Measurements from ENCODE around the gene RPS14. TPM values are rescaled to one million over a fixed set of nuclear protein-coding genes. Genes with fewer than 3 reads are reported as not detected.
A peak's percentile ranks its signal among the peaks of the same experiment; 100 is the strongest.
"Not testable (repeated sequence)": the region's sequence is repeated elsewhere in the genome, so short reads cannot be mapped to it uniquely, and the experiment has no call there.

The RPS14 gene
- total RNA-seq, 1 donor from 2014 or later, result 4,086 TPM

- POLR2A ChIA-PET, result interaction anchor here (43.9 kb wide), 1 partner anchor 20 kb away, joined by 2478 read pairs; the partner anchor contains the start of gene CD74
- TF ChIP-seq CTCF (IDR thresholded peaks at IDR 0.05), result no peak
- DNase-seq, result no peak
- peak overlapping the region; percentile 44 for H3K4me3 Mint-ChIP-seq
- intact Hi-C loops (cut with micrococcal nuclease), result no loop called here
- H3K27me3 Mint-ChIP-seq, result no peaks in the 10 kb centered on the region
- CTCF ChIA-PET, result no interaction called here
- peak overlapping the region; percentile 94 for H3K27ac Mint-ChIP-seq
- H3K9me3 Mint-ChIP-seq, result no peaks in the 10 kb centered on the region
- no peak for ATAC-seq (ENCODE audit: low read depth)
- no peaks in the 10 kb centered on the region for H3K36me3 Mint-ChIP-seq (ENCODE audit: low read depth)
- peaks cover 59% of the 10 kb centered on the region for H3K4me1 Mint-ChIP-seq
Measured at GRCh38 chr5:150428106-150428876, 21.2 kb downstream of the RPS14 start.

GRCh38 chr5:150426165-150426564, 23.4 kb downstream of the RPS14 start:
- CTCF ChIA-PET, result interaction anchor here (0.7 kb wide), 1 partner anchor 253 kb away, joined by 5 read pairs; no protein-coding TSS in a partner anchor
- POLR2A ChIA-PET, result interaction anchor here (0.8 to 43.9 kb wide), 2 partner anchors 17 to 24 kb away, joined by 3 to 2478 read pairs; partner anchors contain the start of gene CD74
- H3K9me3 Mint-ChIP-seq; intact Hi-C loops (cut with micrococcal nuclease); H3K36me3 Mint-ChIP-seq (ENCODE audit: low read depth); H3K4me3 Mint-ChIP-seq; ATAC-seq (ENCODE audit: low read depth); H3K27me3 Mint-ChIP-seq; H3K27ac Mint-ChIP-seq; DNase-seq: not testable (repeated sequence)
- H3K4me1 Mint-ChIP-seq, result peaks cover 48% of the 10 kb centered on the region

GRCh38 chr5:150422758-150423157, 26.8 kb downstream of the RPS14 start:
- no peaks in the 10 kb centered on the region for H3K27me3 Mint-ChIP-seq
- TF ChIP-seq CTCF (IDR thresholded peaks at IDR 0.05), result no peak
- H3K27ac Mint-ChIP-seq, result no peak overlapping the region
- peaks cover 45% of the 10 kb centered on the region for H3K4me1 Mint-ChIP-seq
- no peaks in the 10 kb centered on the region for H3K9me3 Mint-ChIP-seq
- H3K36me3 Mint-ChIP-seq (ENCODE audit: low read depth), result no peaks in the 10 kb centered on the region
- ATAC-seq (ENCODE audit: low read depth), result no peak
- intact Hi-C loops (cut with micrococcal nuclease), result no loop called here
- ChIA-PET CTCF (interaction anchor here (1.7 kb wide), 1 partner anchor 14 kb away, joined by 4 read pairs; no protein-coding TSS in a partner anchor), POLR2A (interaction anchor here (30.4 to 43.9 kb wide), 2 partner anchors 4 to 14 kb away, joined by 2478 read pairs; partner anchors contain the start of gene CD74)
- no peak for DNase-seq
- no peak overlapping the region for H3K4me3 Mint-ChIP-seq

- DNase-seq (no peak), ATAC-seq (ENCODE audit: low read depth) (no peak)
- peak overlapping the region; percentile 80 for H3K27ac Mint-ChIP-seq
- H3K36me3 Mint-ChIP-seq (ENCODE audit: low read depth), result no peaks in the 10 kb centered on the region
- H3K4me3 Mint-ChIP-seq, result no peak overlapping the region
- H3K9me3 Mint-ChIP-seq, result no peaks in the 10 kb centered on the region
- no peaks in the 10 kb centered on the region for H3K27me3 Mint-ChIP-seq
- peaks cover 45% of the 10 kb centered on the region for H3K4me1 Mint-ChIP-seq
- CTCF ChIA-PET, result interaction anchor here (1.0 to 1.7 kb wide), 2 partner anchors 10 to 14 kb away, joined by 3 to 4 read pairs; no protein-coding TSS in a partner anchor
- intact Hi-C loops (cut with micrococcal nuclease), result no loop called here
- POLR2A ChIA-PET, result interaction anchor here (30.4 to 43.9 kb wide), 2 partner anchors 4 to 13 kb away, joined by 2478 read pairs; partner anchors contain the start of gene CD74
- no peak for TF ChIP-seq CTCF (IDR thresholded peaks at IDR 0.05)
Measured at GRCh38 chr5:150422075-150422474, 27.5 kb downstream of the RPS14 start.

GRCh38 chr5:150419630-150420270, 29.8 kb downstream of the RPS14 start:
- ChIA-PET CTCF (interaction anchor here (0.6 to 2.0 kb wide), 3 partner anchors 9 to 14 kb away, joined by 3 to 5 read pairs (median 5); no protein-coding TSS in a partner anchor), POLR2A (interaction anchor here (0.7 to 43.9 kb wide), 4 partner anchors 7 to 158 kb away, joined by 5 to 2478 read pairs (median 1244); partner anchors contain the start of genes CD74 and RPS14)
- Mint-ChIP-seq H3K27ac (peak overlapping the region; percentile 98), H3K36me3 (ENCODE audit: low read depth) (no peaks in the 10 kb centered on the region), H3K4me3 (peak overlapping the region; percentile 62), H3K27me3 (no peaks in the 10 kb centered on the region), H3K4me1 (peaks cover 64% of the 10 kb centered on the region), H3K9me3 (no peaks in the 10 kb centered on the region)
- ATAC-seq (ENCODE audit: low read depth), result peak; percentile 99
- no peak for DNase-seq
- intact Hi-C loops (cut with micrococcal nuclease), result loop anchor here (1.0 kb wide), 3 partner anchors 9 to 17 kb away; no protein-coding TSS in a partner anchor
- TF ChIP-seq CTCF (IDR thresholded peaks at IDR 0.05), result no peak

GRCh38 chr5:150413902-150414790, 35.4 kb downstream of the RPS14 start:
- H3K4me3 Mint-ChIP-seq, result peak overlapping the region; percentile 73
- intact Hi-C loops (cut with micrococcal nuclease), result loop anchor here (1.0 to 5.0 kb wide), 4 partner anchors 15 to 839 kb away; partner anchors contain the start of genes ANXA6 and GM2A
- peaks cover 63% of the 10 kb centered on the region for H3K4me1 Mint-ChIP-seq
- ATAC-seq (ENCODE audit: low read depth); H3K9me3 Mint-ChIP-seq; CTCF ChIA-PET; H3K27me3 Mint-ChIP-seq: not testable (repeated sequence)
- DNase-seq, result peak; percentile 27
- H3K36me3 Mint-ChIP-seq (ENCODE audit: low read depth), result peaks cover 34% of the 10 kb centered on the region
- H3K27ac Mint-ChIP-seq, result peak overlapping the region; percentile 100
- POLR2A ChIA-PET, result interaction anchor here (0.9 to 43.9 kb wide), 7 partner anchors 5 to 839 kb away, joined by 3 to 2478 read pairs (median 13); partner anchors contain the start of genes CD74, GM2A, RBM22 and RPS14

All from activated B cell treated with CpG ODN at 0.5 μM for 24 hours (primary cell).